NCI-H2227 (cell line): Measurements from ENCODE around the gene CPEB2.

ENCODE experiments used
- DNase-seq: peaks from one replicate; lab custom pipeline; 2025; ENCODE audit not compliant: unreplicated experiment; lab: John Stamatoyannopoulos, UW

CPEB2 gene

GRCh38 chr4:15001869-15002658, at the start of gene CPEB2:
Gene CPEB2 (plus strand): TSS chr4:15002481. CDS start chr4:15002674, 193 bp downstream.
- DNase-seq: peak; percentile 56

- DNase-seq: no peak
These were observed 43.8 kb upstream of the CPEB2 start for GRCh38 chr4:14958436-14958835.

GRCh38 chr4:14961292-14961691, 41.0 kb upstream of the CPEB2 start:
- DNase-seq: no peak

GRCh38 chr4:14965071-14965470, 37.2 kb upstream of the CPEB2 start:
- DNase-seq: no peak

GRCh38 chr4:14967982-14968381, 34.3 kb upstream of the CPEB2 start:
- DNase-seq: no peak

GRCh38 chr4:14977830-14978229, 24.5 kb upstream of the CPEB2 start:
- DNase-seq: no peak

GRCh38 chr4:14984448-14984847, 17.8 kb upstream of the CPEB2 start:
- DNase-seq: no peak

- DNase-seq: no peak
These were observed 17.1 kb upstream of the CPEB2 start for GRCh38 chr4:14985161-14985560.

GRCh38 chr4:14985843-14986242, 16.4 kb upstream of the CPEB2 start:
- DNase-seq: no peak

- DNase-seq: no peak
These were observed 15.2 kb upstream of the CPEB2 start for GRCh38 chr4:14987054-14987453.

- no peak for DNase-seq
These were observed 11.8 kb upstream of the CPEB2 start for GRCh38 chr4:14990484-14990883.

- no peak for DNase-seq
These were observed 8.0 kb upstream of the CPEB2 start for GRCh38 chr4:14994242-14994641.

- DNase-seq: no peak
These were observed 923 bp upstream of the CPEB2 start for GRCh38 chr4:15001248-15001868.

GRCh38 chr4:15002659-15003400, 549 bp downstream of the CPEB2 start:
- DNase-seq: peak; percentile 25

- no peak for DNase-seq
These were observed 1.2 kb downstream of the CPEB2 start for GRCh38 chr4:15003401-15003890.

GRCh38 chr4:15003891-15004738, 1.8 kb downstream of the CPEB2 start:
- DNase-seq: peak; percentile 11

- no peak for DNase-seq
These were observed 2.5 kb downstream of the CPEB2 start for GRCh38 chr4:15004739-15005301.

GRCh38 chr4:15005474-15006115, 3.3 kb downstream of the CPEB2 start:
- no peak for DNase-seq

GRCh38 chr4:15006416-15007024, 4.2 kb downstream of the CPEB2 start:
- DNase-seq: no peak

- no peak for DNase-seq
These were observed 4.9 kb downstream of the CPEB2 start for GRCh38 chr4:15007201-15007600.
